Spleen (tissue), 11 donors: ENCODE data around the gene TPRG1. TPM values are rescaled to one million over a fixed set of nuclear protein-coding genes. Genes with fewer than 3 reads are reported as not detected.
A peak's percentile ranks its signal among the peaks of the same experiment; 100 is the strongest.

Experiments used
- DNase-seq: peaks from one replicate; pipeline ENCODE4 v3.0.0-alpha.2; 2020
- H3K27ac ChIP-seq, 8 donors: fragments of 200-600 bp; sonication (generic) in 7 of 8; 1 replicate in 4 of 8; 2 replicates in 4 of 8; pipeline versions ENCODE4 v1.5.0 to v1.8.0; 2016 to 2021; ENCODE audit warnings: inconsistent platforms in 4 of 8, mild to moderate bottlenecking in 4 of 8, moderate library complexity in 1 of 8
- H3K27me3 ChIP-seq, 7 donors: fragments of 200-600 bp; sonication (generic) in 6 of 7; replicated peaks in 1 of 7; 1 replicate in 4 of 7; 2 replicates in 3 of 7; pipeline versions ENCODE4 v1.5.0 to v1.8.0; 2016 to 2021; ENCODE audit warnings: inconsistent platforms in 3 of 7, mild to moderate bottlenecking in 1 of 7
- H3K36me3 ChIP-seq, 6 donors: fragments of 200-600 bp; sonication (generic) in 5 of 6; 1 replicate in 4 of 6; 2 replicates in 2 of 6; pipeline versions ENCODE4 v1.5.0 to v1.8.0; 2016 to 2021; ENCODE audit warnings: inconsistent platforms in 2 of 6
- H3K4me1 ChIP-seq, 6 donors: fragments of 200-600 bp; sonication (generic) in 5 of 6; 1 replicate in 3 of 6; 2 replicates in 3 of 6; pipeline versions ENCODE4 v1.5.0 to v1.8.0; 2016 to 2021; ENCODE audit warnings: inconsistent platforms in 3 of 6
- H3K4me3 ChIP-seq, 8 donors: fragments of 200-600 bp; sonication (generic) in 7 of 8; 1 replicate in 4 of 8; 2 replicates in 4 of 8; pipeline versions ENCODE4 v1.5.0 to v1.8.0; 2016 to 2021; ENCODE audit warnings: inconsistent platforms in 4 of 8, mild to moderate bottlenecking in 4 of 8, moderate library complexity in 2 of 8
- H3K9me3 ChIP-seq, 8 donors: fragments of 200-600 bp; sonication (generic) in 7 of 8; 1 replicate in 4 of 8; 2 replicates in 4 of 8; pipeline versions ENCODE4 v1.5.0 to v1.8.0; 2016 to 2021; ENCODE audit warnings: inconsistent platforms in 4 of 8
- POLR2A ChIP-seq, 3 donors: fragments of 450-650 bp; IDR thresholded peaks; one replicate each; pipeline ENCODE4 v1.5.1; 2017; ENCODE audit warnings: antibody characterized with exemption in 3 of 3, mild to moderate bottlenecking in 1 of 3
- POLR2AphosphoS5 ChIP-seq, 3 donors: sonication (generic); formaldehyde crosslinking; IDR thresholded peaks; one replicate each; pipeline ENCODE4 v1.5.1; 2017; ENCODE audit warnings: antibody characterized with exemption in 3 of 3
- WGBS, 5 donors: extraction: QIAGEN DNeasy Blood & Tissue Kit in 3 of 5; methylation state at CpG; one replicate each; pipeline versions ENCODE4 v1.1.5 to v1.1.7; 2013 to 2018; 5-methylcytosine and 5-hydroxymethylcytosine counted together
- intact Hi-C: fragments of 100-400 bp; cut with DNase I; formaldehyde crosslinking; loops from one replicate; pipeline ENCODE4 v1.15.0; 2023; ENCODE audit warnings: low total_unique reads
- polyA plus RNA-seq, 3 donors: library from polyadenylated mRNA; stranded (reverse); fragments of 200-250 nt; gene quantifications; one replicate each; pipeline ENCODE4 v1.2.1, GENCODE V29; 2013
- total RNA-seq, 7 donors: library from RNA; depleted of rRNA in 3 of 7; stranded (reverse); fragments of >200 nt in 3 of 7; fragmentation: NEBNext Ultra II Directional in 4 of 7; extraction: Animal tissue kit (Norgen Biotek cat#: 25700) in 4 of 7; gene quantifications; one replicate each; pipeline versions ENCODE4 v1.1.0 to v1.2.1, GENCODE V29; 2016 to 2021
- TF ChIP-seq, protein P1 (sequence below), 11 experiments: fragments of 200-600 bp in 7 of 11; fragments of 450-650 bp in 4 of 11; sonication (generic) in 4 of 11; IDR thresholded peaks in 8 of 11; conservative IDR thresholded peaks in 3 of 11; 1 replicate in 7 of 11; 2 replicates in 4 of 11; pipeline versions ENCODE4 v1.4.0 to v1.8.0; 2016 to 2021; ENCODE audit warnings: antibody characterized with exemption in 11 of 11, inconsistent platforms in 4 of 11, mild to moderate bottlenecking in 1 of 11
- donor health status: healthy with polysubstance abuse.
- donor health status: DM: no; HTN: no; CAD: no; lungs with moderate emphysema.
- donor health status: DM: no; HTN: no; CAD: no.
- donor health status: Bipolar disorder and iron deficiency.
- donor health status: healthy.
- donor health status: DM: no; HTN: no; CAD: no.
- donor health status: DM: yes; HTN: yes; CAD: no.

Gene TPRG1
- total and polyA plus RNA-seq, 10 donors, result 0.29 to 11.7 (median 4.6) TPM

DNA sequence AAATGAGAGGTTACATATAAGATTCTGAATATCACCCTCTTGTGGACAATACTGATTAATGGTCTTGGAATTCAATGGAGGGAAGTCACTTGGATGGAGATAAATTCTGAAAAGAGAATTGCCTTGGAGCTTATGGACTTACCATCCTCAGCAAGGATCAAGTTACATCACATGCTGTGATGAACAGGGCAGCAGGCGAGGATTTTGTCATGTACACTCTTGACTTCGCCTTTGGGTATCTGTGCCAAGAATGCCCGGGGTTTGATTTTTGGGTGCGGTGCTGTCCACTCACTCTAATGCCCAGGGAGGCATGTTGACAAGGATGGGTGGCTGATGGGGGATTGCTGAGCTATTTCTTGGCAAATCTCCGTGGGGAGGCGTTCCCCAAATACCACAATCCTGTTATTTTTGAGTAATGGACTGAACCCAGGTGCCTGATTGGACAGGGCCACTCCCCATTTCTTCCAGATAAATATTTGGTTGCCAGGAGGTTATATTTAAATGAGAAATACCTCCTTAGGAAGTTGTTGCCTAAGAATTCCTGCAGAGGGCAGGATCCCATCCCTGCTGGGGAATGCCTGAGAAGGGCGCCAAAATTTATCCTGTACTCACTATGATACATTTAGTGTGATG lies 96.3 kb downstream of the TPRG1 start:
- no peaks in the 10 kb centered on the region for H3K36me3 ChIP-seq
- intact Hi-C loops, result no loop called here
- H3K4me1 ChIP-seq, result no peaks in the 10 kb centered on the region
- no peak overlapping the region for H3K4me3 ChIP-seq
- H3K27ac ChIP-seq, result no peak overlapping the region
- WGBS, 5 donors, result 87 to 97% (median 91%) methylated on average over 7 of the region's 7 CpGs
- DNase-seq, result no peak
- peaks cover 0 to 6% (median 0%) of the 10 kb centered on the region in 7 donors for H3K27me3 ChIP-seq
- TF ChIP-seq POLR2AphosphoS5 (IDR thresholded peaks at IDR 0.05) (no peak), POLR2A (IDR thresholded peaks at IDR 0.05) (no peak)
- TF ChIP-seq, protein P1, sequence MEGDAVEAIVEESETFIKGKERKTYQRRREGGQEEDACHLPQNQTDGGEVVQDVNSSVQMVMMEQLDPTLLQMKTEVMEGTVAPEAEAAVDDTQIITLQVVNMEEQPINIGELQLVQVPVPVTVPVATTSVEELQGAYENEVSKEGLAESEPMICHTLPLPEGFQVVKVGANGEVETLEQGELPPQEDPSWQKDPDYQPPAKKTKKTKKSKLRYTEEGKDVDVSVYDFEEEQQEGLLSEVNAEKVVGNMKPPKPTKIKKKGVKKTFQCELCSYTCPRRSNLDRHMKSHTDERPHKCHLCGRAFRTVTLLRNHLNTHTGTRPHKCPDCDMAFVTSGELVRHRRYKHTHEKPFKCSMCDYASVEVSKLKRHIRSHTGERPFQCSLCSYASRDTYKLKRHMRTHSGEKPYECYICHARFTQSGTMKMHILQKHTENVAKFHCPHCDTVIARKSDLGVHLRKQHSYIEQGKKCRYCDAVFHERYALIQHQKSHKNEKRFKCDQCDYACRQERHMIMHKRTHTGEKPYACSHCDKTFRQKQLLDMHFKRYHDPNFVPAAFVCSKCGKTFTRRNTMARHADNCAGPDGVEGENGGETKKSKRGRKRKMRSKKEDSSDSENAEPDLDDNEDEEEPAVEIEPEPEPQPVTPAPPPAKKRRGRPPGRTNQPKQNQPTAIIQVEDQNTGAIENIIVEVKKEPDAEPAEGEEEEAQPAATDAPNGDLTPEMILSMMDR (IDR thresholded peaks at IDR 0.05 in 8 of 11, conservative IDR thresholded peaks at IDR 0.05 in 3 of 11), result no peak
- H3K9me3 ChIP-seq, result no peaks in the 10 kb centered on the region

DNA sequence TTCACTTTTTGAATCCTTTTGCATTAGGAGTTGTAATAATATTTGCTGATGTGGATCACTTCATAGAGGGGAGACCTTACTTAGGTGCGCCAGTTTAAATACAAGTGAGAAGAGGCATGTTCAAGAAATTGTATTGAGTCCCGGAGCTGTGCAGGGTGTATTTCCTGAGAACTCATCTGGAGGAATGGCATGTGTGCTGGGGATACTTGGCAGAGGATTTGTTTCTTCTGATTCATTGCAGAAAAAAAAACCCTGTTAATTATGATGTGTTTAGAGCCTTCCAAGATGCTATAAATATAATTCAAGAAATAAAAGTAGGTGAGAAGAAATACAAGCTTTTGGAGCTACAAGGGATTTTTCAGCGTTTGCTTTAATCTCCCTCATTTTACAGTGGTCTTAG lies 97.6 kb downstream of the TPRG1 start:
- Histone ChIP-seq H3K27me3 (peaks cover 0 to 6% (median 0%) of the 10 kb centered on the region in 7 donors), H3K36me3 (no peaks in the 10 kb centered on the region), H3K4me1 (no peaks in the 10 kb centered on the region), H3K9me3 (no peaks in the 10 kb centered on the region), H3K4me3 (no peak overlapping the region), H3K27ac (no peak overlapping the region)
- WGBS, 5 donors, result 77 to 85% (median 82%) methylated on average over 3 of the region's 3 CpGs
- TF ChIP-seq POLR2AphosphoS5 (IDR thresholded peaks at IDR 0.05), result no peak
- TF ChIP-seq, protein P1 (IDR thresholded peaks at IDR 0.05 in 8 of 11, conservative IDR thresholded peaks at IDR 0.05 in 3 of 11), result no peak
- no peak for TF ChIP-seq POLR2A (IDR thresholded peaks at IDR 0.05)
- no peak for DNase-seq
- intact Hi-C loops, result no loop called here

DNA sequence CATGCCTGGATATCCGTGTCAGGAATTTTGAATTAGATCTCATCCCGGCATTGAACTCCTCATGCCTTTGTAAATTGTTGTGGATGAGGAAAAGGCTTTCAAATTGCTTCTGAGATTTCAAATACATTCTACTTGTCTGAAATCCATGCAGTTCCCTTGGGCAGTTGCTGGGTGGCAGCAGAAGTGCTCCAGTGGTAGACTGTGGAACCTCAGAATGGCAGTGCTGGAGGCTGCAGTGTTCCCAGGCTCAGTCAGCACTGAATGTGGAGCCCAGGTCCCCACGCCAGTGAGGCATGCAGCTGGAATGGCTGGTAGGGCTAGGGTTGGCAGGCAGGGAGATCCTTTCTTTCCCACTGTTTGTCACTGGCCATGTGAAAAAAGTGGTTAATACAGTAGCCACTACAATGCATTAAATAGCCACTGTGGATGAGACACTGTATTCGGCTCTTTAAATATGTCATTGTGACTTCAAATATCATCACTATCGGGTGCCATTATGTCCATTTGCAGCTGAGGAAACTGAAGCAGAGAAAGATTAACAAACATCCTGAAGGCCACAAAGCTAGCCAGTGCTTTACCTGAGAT lies 98.6 kb downstream of the TPRG1 start:
- no peak overlapping the region for H3K4me3 ChIP-seq
- no peak for DNase-seq
- no peaks in the 10 kb centered on the region for H3K9me3 ChIP-seq
- H3K4me1 ChIP-seq, result no peaks in the 10 kb centered on the region
- 69 to 83% (median 78%) methylated on average over 4 to 5 of the region's 5 CpGs for WGBS, 5 donors
- TF ChIP-seq POLR2AphosphoS5 (IDR thresholded peaks at IDR 0.05) (no peak), POLR2A (IDR thresholded peaks at IDR 0.05) (no peak)
- TF ChIP-seq, protein P1 (IDR thresholded peaks at IDR 0.05 in 8 of 11, conservative IDR thresholded peaks at IDR 0.05 in 3 of 11), result peak in 3 of 11 experiments; percentile 8 to 47 (median 32)
- intact Hi-C loops, result no loop called here
- peaks cover 0 to 6% (median 0%) of the 10 kb centered on the region in 7 donors for H3K27me3 ChIP-seq
- H3K36me3 ChIP-seq, result no peaks in the 10 kb centered on the region
- H3K27ac ChIP-seq, result no peak overlapping the region

DNA sequence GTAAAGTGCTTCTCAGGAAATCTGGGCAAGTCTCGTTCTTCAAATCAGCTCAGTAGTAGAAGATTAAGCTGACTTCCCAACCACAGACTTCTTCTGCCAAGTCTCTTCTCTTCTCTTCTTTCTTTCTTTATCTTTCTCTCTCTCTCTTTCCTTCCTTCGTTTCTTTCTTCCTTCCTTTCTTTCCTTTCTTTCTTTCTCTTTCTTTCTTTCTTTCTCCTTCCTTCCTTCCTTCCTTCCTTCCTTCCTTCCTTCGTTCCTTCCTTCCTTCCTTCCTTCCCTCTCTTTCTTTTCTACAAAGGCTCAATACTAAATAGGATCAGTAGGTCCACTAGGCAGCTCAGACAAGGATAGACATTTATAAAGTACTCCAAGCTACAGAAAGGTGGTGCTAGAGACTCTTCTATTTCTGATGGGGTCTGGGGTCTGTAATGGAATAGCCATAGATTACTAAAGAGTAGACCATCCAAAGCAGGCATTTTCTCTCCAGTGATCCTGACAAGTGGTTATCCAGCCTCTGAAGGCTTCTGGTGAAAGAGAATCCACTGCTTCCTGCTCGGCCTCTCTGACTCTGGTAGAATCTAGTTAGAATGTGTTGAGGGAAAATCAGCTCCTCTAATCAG lies 100.8 kb downstream of the TPRG1 start:
- DNase-seq, result no peak
- Histone ChIP-seq H3K36me3 (no peaks in the 10 kb centered on the region), H3K27me3 (peaks cover 0 to 6% (median 0%) of the 10 kb centered on the region in 7 donors), H3K9me3 (no peaks in the 10 kb centered on the region), H3K4me1 (peaks cover 0 to 15% (median 4%) of the 10 kb centered on the region in 6 donors), H3K4me3 (no peak overlapping the region), H3K27ac (no peak overlapping the region)
- intact Hi-C loops, result no loop called here
- TF ChIP-seq, protein P1 (IDR thresholded peaks at IDR 0.05 in 8 of 11, conservative IDR thresholded peaks at IDR 0.05 in 3 of 11), result peak in 3 of 11 experiments; percentile 9 to 23 (median 11)
- TF ChIP-seq POLR2AphosphoS5 (IDR thresholded peaks at IDR 0.05), result no peak
- 53 to 74% (median 64%) methylated on average over 4 of the region's 4 CpGs for WGBS, 5 donors
